Neural progenitor cell (in vitro differentiated cells): ENCODE measurements around the gene SYT1. TPM values are rescaled to one million over a fixed set of nuclear protein-coding genes. Genes with fewer than 3 reads are reported as not detected.

Source experiments
- DNase-seq: peaks from one replicate; pipeline ENCODE4 v3.0.0-alpha.2; 2016; ENCODE audit warnings: low spot score
- H2AFZ ChIP-seq: fragments of 200-600 bp; sonication (generic); replicated peaks from 2 replicates; pipeline ENCODE4 v1.6.1; 2016; ENCODE audit warnings: antibody characterized with exemption
- H3F3A ChIP-seq: fragments of 200-600 bp; sonication (generic); 2 replicates; pipeline ENCODE4 v1.6.1; 2016; ENCODE audit warnings: antibody characterized with exemption, low read depth
- H3K27ac ChIP-seq: fragments of 200-600 bp; sonication (generic); 2 replicates; pipeline ENCODE4 v1.5.1; 2016; ENCODE audit warnings: mild to moderate bottlenecking
- H3K27me3 ChIP-seq: fragments of 200-600 bp; sonication (generic); 2 replicates; pipeline ENCODE4 v1.6.1; 2016; ENCODE audit warnings: mild to moderate bottlenecking, moderate library complexity
- H3K36me3 ChIP-seq: fragments of 200-600 bp; sonication (generic); 2 replicates; pipeline ENCODE4 v1.5.1; 2016
- H3K4me1 ChIP-seq: fragments of 200-600 bp; sonication (generic); 2 replicates; pipeline ENCODE4 v1.6.1; 2016; ENCODE audit warnings: mixed run types
- H3K4me2 ChIP-seq: fragments of 200-600 bp; sonication (generic); 2 replicates; pipeline ENCODE4 v1.6.1; 2016
- H3K4me3 ChIP-seq: fragments of 200-600 bp; sonication (generic); 2 replicates; pipeline ENCODE4 v1.5.1; 2016
- H3K79me2 ChIP-seq: fragments of 200-600 bp; sonication (generic); 2 replicates; pipeline ENCODE4 v1.6.1; 2016; ENCODE audit warnings: low read depth
- H3K9ac ChIP-seq: fragments of 200-600 bp; sonication (generic); 2 replicates; pipeline ENCODE4 v1.6.1; 2016
- H3K9me3 ChIP-seq: fragments of 200-600 bp; sonication (generic); 2 replicates; pipeline ENCODE4 v1.5.1; 2016; ENCODE audit warnings: low read depth
- H4K20me1 ChIP-seq: fragments of 200-600 bp; sonication (generic); 2 replicates; pipeline ENCODE4 v1.6.1; 2016; ENCODE audit warnings: low read depth
- H3K27ac Mint-ChIP-seq: 3 replicates; pipeline ENCODE4 v1.8.0; 2021; ENCODE audit warnings: mixed read lengths
- H3K27me3 Mint-ChIP-seq: 2 replicates; pipeline ENCODE4 v1.8.0; 2022; ENCODE audit warnings: low read depth, mild to moderate bottlenecking, inconsistent platforms, moderate library complexity, mixed read lengths; ENCODE audit not compliant: insufficient read depth
- H3K36me3 Mint-ChIP-seq: 3 replicates; pipeline ENCODE4 v1.8.0; 2021; ENCODE audit warnings: mixed read lengths
- H3K4me1 Mint-ChIP-seq: 3 replicates; pipeline ENCODE4 v1.8.0; 2021; ENCODE audit warnings: mixed read lengths
- H3K4me3 Mint-ChIP-seq: 3 replicates; pipeline ENCODE4 v1.8.0; 2021; ENCODE audit warnings: mild to moderate bottlenecking, moderate library complexity, mixed read lengths
- H3K9me3 Mint-ChIP-seq: 3 replicates; pipeline ENCODE4 v1.8.0; 2020; ENCODE audit warnings: mixed read lengths
- EZH2 ChIP-seq: fragments of 200-600 bp; sonication (generic); IDR thresholded peaks from 2 replicates; pipeline ENCODE4 v1.6.1; 2017; ENCODE audit warnings: antibody characterized with exemption, mild to moderate bottlenecking, moderate library complexity
- EZH2phosphoT487 ChIP-seq: fragments of 200-600 bp; sonication (generic); IDR thresholded peaks from 2 replicates; pipeline ENCODE4 v1.6.1; 2017; ENCODE audit warnings: antibody characterized with exemption
- total RNA-seq: library from RNA; depleted of rRNA; stranded (reverse); fragments of >200 nt; gene quantifications from 2 replicates; pipeline ENCODE4 v1.2.3, GENCODE V29; 2015; ENCODE audit warnings: low replicate concordance
- TF ChIP-seq, protein P1 (sequence below): fragments of 200-600 bp; sonication (generic); IDR thresholded peaks from 2 replicates; pipeline ENCODE4 v1.5.1; 2017; ENCODE audit warnings: antibody characterized with exemption, mild to moderate bottlenecking

The SYT1 gene
- total RNA-seq, 1 donor from 2014 or later: 36.9 TPM

- Mint-ChIP-seq H3K27me3 (no peaks in the 10 kb centered on the region), H3K4me3 (no peak overlapping the region), H3K4me1 (peaks cover 22% of the 10 kb centered on the region), H3K27ac (no peak overlapping the region), H3K36me3 (no peaks in the 10 kb centered on the region), H3K9me3 (no peaks in the 10 kb centered on the region)
- Histone ChIP-seq H3F3A (no peaks in the 10 kb centered on the region), H3K27me3 (no peaks in the 10 kb centered on the region), H2AFZ (no peak overlapping the region), H3K9me3 (no peaks in the 10 kb centered on the region), H3K4me1 (peaks cover 34% of the 10 kb centered on the region), H3K27ac (no peak overlapping the region), H3K4me3 (no peak overlapping the region), H3K4me2 (no peak overlapping the region), H3K79me2 (no peaks in the 10 kb centered on the region), H3K9ac (no peak overlapping the region), H4K20me1 (no peaks in the 10 kb centered on the region), H3K36me3 (no peaks in the 10 kb centered on the region)
- peak; percentile 47 for DNase-seq
- TF ChIP-seq, protein P1, sequence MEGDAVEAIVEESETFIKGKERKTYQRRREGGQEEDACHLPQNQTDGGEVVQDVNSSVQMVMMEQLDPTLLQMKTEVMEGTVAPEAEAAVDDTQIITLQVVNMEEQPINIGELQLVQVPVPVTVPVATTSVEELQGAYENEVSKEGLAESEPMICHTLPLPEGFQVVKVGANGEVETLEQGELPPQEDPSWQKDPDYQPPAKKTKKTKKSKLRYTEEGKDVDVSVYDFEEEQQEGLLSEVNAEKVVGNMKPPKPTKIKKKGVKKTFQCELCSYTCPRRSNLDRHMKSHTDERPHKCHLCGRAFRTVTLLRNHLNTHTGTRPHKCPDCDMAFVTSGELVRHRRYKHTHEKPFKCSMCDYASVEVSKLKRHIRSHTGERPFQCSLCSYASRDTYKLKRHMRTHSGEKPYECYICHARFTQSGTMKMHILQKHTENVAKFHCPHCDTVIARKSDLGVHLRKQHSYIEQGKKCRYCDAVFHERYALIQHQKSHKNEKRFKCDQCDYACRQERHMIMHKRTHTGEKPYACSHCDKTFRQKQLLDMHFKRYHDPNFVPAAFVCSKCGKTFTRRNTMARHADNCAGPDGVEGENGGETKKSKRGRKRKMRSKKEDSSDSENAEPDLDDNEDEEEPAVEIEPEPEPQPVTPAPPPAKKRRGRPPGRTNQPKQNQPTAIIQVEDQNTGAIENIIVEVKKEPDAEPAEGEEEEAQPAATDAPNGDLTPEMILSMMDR: peak; percentile 69
- TF ChIP-seq EZH2: no peak
These were observed 555.6 kb downstream of the SYT1 start for GRCh38 chr12:79420146-79420618.

GRCh38 chr12:79421236-79421740 lies 556.7 kb downstream of the SYT1 start:
- Histone ChIP-seq H3K4me2 (no peak overlapping the region), H3K4me1 (peaks cover 28% of the 10 kb centered on the region), H3K27me3 (no peaks in the 10 kb centered on the region), H3K9me3 (no peaks in the 10 kb centered on the region), H3K36me3 (no peaks in the 10 kb centered on the region), H3K79me2 (no peaks in the 10 kb centered on the region), H2AFZ (no peak overlapping the region), H3K9ac (no peak overlapping the region), H3F3A (no peaks in the 10 kb centered on the region), H3K4me3 (no peak overlapping the region), H3K27ac (no peak overlapping the region), H4K20me1 (no peaks in the 10 kb centered on the region)
- Mint-ChIP-seq H3K4me3 (no peak overlapping the region), H3K36me3 (no peaks in the 10 kb centered on the region), H3K27me3 (no peaks in the 10 kb centered on the region), H3K9me3 (no peaks in the 10 kb centered on the region), H3K4me1 (peaks cover 24% of the 10 kb centered on the region), H3K27ac (no peak overlapping the region)
- TF ChIP-seq, protein P1: no peak
- TF ChIP-seq EZH2 (no peak), EZH2phosphoT487 (no peak)
- no peak for DNase-seq

GRCh38 chr12:79422060-79422812 lies 557.7 kb downstream of the SYT1 start:
- H3K4me3 ChIP-seq: no peak overlapping the region
- H3K79me2 ChIP-seq: no peaks in the 10 kb centered on the region
- DNase-seq: no peak
- TF ChIP-seq EZH2phosphoT487: no peak
- TF ChIP-seq, protein P1: no peak
- TF ChIP-seq EZH2: no peak
- Mint-ChIP-seq H3K27me3 (no peaks in the 10 kb centered on the region), H3K27ac (no peak overlapping the region), H3K4me3 (no peak overlapping the region), H3K9me3 (no peaks in the 10 kb centered on the region), H3K4me1 (peaks cover 24% of the 10 kb centered on the region), H3K36me3 (no peaks in the 10 kb centered on the region)
- H3K4me1 ChIP-seq: peaks cover 28% of the 10 kb centered on the region
- no peaks in the 10 kb centered on the region for H4K20me1 ChIP-seq
- no peaks in the 10 kb centered on the region for H3K36me3 ChIP-seq
- no peaks in the 10 kb centered on the region for H3K9me3 ChIP-seq
- H3K27ac ChIP-seq: no peak overlapping the region
- no peak overlapping the region for H3K4me2 ChIP-seq
- H3K9ac ChIP-seq: no peak overlapping the region
- H3K27me3 ChIP-seq: no peaks in the 10 kb centered on the region
- H3F3A ChIP-seq: no peaks in the 10 kb centered on the region
- H2AFZ ChIP-seq: no peak overlapping the region
